ENCODE results near the gene PROP1.
"Not testable (repeated sequence)": the region's sequence is repeated elsewhere in the genome, so short reads cannot be mapped to it uniquely, and the experiment has no call there.

GRCh38 chr5:178011816-178012554, 15.9 kb upstream of the PROP1 start:
- TF ChIP-seq ZNF221 (tag by site-specific recombination; IDR thresholded peaks at IDR 0.05; ENCODE audit: borderline replicate concordance); HOXA7 (CRISPR knock-in tag; IDR thresholded peaks at IDR 0.05; ENCODE audit: borderline replicate concordance); CTCF (tag by site-specific recombination; IDR thresholded peaks at IDR 0.05); SP2 (tag by site-specific recombination; IDR thresholded peaks at IDR 0.05); ZNF274 (IDR thresholded peaks at IDR 0.05; ENCODE audit: low read length); ZNF274 (tag by site-specific recombination; IDR thresholded peaks at IDR 0.05; ENCODE audit: borderline replicate concordance); ZNF280D (tag by site-specific recombination; IDR thresholded peaks at IDR 0.05); ZNF449 (tag by site-specific recombination; IDR thresholded peaks at IDR 0.05); ZNF24 (tag by site-specific recombination; IDR thresholded peaks at IDR 0.05); GFI1B (tag by site-specific recombination; IDR thresholded peaks at IDR 0.05); ZNF792 (tag by site-specific recombination; IDR thresholded peaks at IDR 0.05); ZNF76 (tag by site-specific recombination; IDR thresholded peaks at IDR 0.05; ENCODE audit: borderline replicate concordance, low read depth): not testable (repeated sequence)
